ENCODE measurements around the gene ZNF280A. TPM values are rescaled to one million over a fixed set of nuclear protein-coding genes. Genes with fewer than 3 reads are reported as not detected.
A peak's percentile ranks its signal among the peaks of the same experiment; 100 is the strongest.

Gene ZNF280A
- total RNA-seq, 1 experiment from 2014 or later: not detected

GRCh38 chr22:22508274-22509176 lies 11.5 kb downstream of the ZNF280A start, which contains the start of gene ZNF280B:
TSS of gene ZNF280B (minus strand) at chr22:22508742. CDS start at chr22:22489398, 19,344 bp downstream.
- peak; percentile 84 for DNase-seq
- Mint-ChIP-seq H3K4me3 (ENCODE audit: low read depth, unreplicated experiment) (peak within 1 kb of the TSS; percentile 75), H3K4me1 (ENCODE audit: low read depth, unreplicated experiment) (no peaks in the 10 kb centered on the region), H3K27ac (ENCODE audit: unreplicated experiment) (no peak within 1 kb of the TSS), H3K36me3 (ENCODE audit: insufficient read depth, unreplicated experiment) (peaks cover 19% of the 10 kb centered on the region), H3K27me3 (ENCODE audit: unreplicated experiment) (peaks cover 27% of the 10 kb centered on the region), H3K9me3 (ENCODE audit: low read depth, unreplicated experiment) (peaks cover 2% of the 10 kb centered on the region)
- intact Hi-C loops (cut with micrococcal nuclease; ENCODE audit: unreplicated experiment): no loop called here
- BruUV-seq (replicated peaks): no TSS peak
- peak; percentile 80 for TF ChIP-seq CTCF (IDR thresholded peaks at IDR 0.05; ENCODE audit: unreplicated experiment)
- CTCF ChIA-PET: interaction anchor here (0.5 to 0.7 kb wide), 2 partner anchors 9 to 33 kb away, joined by 4 to 5 read pairs; no protein-coding TSS in a partner anchor

GRCh38 chr22:22507743-22508273 lies 12.3 kb downstream of the ZNF280A start:
- peaks cover 2% of the 10 kb centered on the region for H3K9me3 Mint-ChIP-seq (ENCODE audit: low read depth, unreplicated experiment)
- TF ChIP-seq CTCF (IDR thresholded peaks at IDR 0.05; ENCODE audit: unreplicated experiment): no peak

GRCh38 chr22:22506736-22507135 lies 13.3 kb downstream of the ZNF280A start:
- H3K4me1 Mint-ChIP-seq (ENCODE audit: low read depth, unreplicated experiment): no peaks in the 10 kb centered on the region

More at GRCh38 chr22:22507743-22508273, 12.3 kb downstream of the ZNF280A start:
- H3K4me3 Mint-ChIP-seq (ENCODE audit: low read depth, unreplicated experiment): peak overlapping the region; percentile 75
- H3K4me1 Mint-ChIP-seq (ENCODE audit: low read depth, unreplicated experiment): no peaks in the 10 kb centered on the region
- CTCF ChIA-PET: interaction anchor here (0.5 kb wide), 1 partner anchor 10 kb away, joined by 5 read pairs; no protein-coding TSS in a partner anchor
- H3K36me3 Mint-ChIP-seq (ENCODE audit: insufficient read depth, unreplicated experiment): peaks cover 19% of the 10 kb centered on the region
- no TSS peak for BruUV-seq (replicated peaks)
- peaks cover 20% of the 10 kb centered on the region for H3K27me3 Mint-ChIP-seq (ENCODE audit: unreplicated experiment)
- intact Hi-C loops (cut with micrococcal nuclease; ENCODE audit: unreplicated experiment): no loop called here
- no peak overlapping the region for H3K27ac Mint-ChIP-seq (ENCODE audit: unreplicated experiment)
- no peak for DNase-seq

More at GRCh38 chr22:22506736-22507135, 13.3 kb downstream of the ZNF280A start:
- Mint-ChIP-seq H3K4me3 (ENCODE audit: low read depth, unreplicated experiment) (no peak overlapping the region), H3K36me3 (ENCODE audit: insufficient read depth, unreplicated experiment) (peaks cover 19% of the 10 kb centered on the region), H3K9me3 (ENCODE audit: low read depth, unreplicated experiment) (peaks cover 2% of the 10 kb centered on the region), H3K27me3 (ENCODE audit: unreplicated experiment) (peaks cover 9% of the 10 kb centered on the region), H3K27ac (ENCODE audit: unreplicated experiment) (no peak overlapping the region)
- no peak for DNase-seq
- BruUV-seq (replicated peaks): no TSS peak
- TF ChIP-seq CTCF (IDR thresholded peaks at IDR 0.05; ENCODE audit: unreplicated experiment): no peak
- CTCF ChIA-PET: no interaction called here
- intact Hi-C loops (cut with micrococcal nuclease; ENCODE audit: unreplicated experiment): no loop called here

All from Calu3 (cell line).